NCI-H524 (cell line): ENCODE results near the gene FBXO36.
A peak's percentile ranks its signal among the peaks of the same experiment; 100 is the strongest.
"Not testable (repeated sequence)": the region's sequence is repeated elsewhere in the genome, so short reads cannot be mapped to it uniquely, and the experiment has no call there.

ENCODE experiments used
- DNase-seq, 2 experiments: peaks; one replicate each; lab custom pipeline; 2025; lab: John Stamatoyannopoulos, UW

Gene FBXO36

DNA sequence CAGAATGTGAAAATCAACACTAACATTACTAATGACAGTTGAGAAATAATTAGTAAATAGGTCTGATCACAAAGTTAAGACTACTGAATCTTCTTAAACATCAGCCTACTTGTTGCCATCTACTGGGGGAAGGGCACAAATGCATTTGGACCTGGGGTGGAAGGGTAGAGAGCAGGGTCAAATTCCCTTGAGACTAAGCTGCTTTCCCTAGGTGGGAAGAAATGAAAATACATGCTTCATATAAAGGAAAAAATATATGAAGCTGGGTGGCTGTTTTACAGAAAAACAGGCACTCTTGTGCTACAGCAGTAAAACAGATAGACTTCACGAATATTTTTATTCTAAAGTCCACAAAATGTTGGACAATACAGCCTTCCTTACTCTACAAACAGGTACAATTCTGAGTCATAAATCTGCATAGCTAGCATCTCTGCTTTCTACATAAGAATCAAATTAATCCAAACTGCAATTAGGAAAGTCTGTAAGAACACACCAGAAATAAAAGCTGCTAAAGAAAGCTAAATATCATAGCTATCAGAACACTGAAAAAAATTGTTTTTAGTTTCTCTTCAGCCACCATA is 11.4 kb upstream of the FBXO36 start:
- DNase-seq: peak in 1 of 2 experiments; percentile 56

DNA sequence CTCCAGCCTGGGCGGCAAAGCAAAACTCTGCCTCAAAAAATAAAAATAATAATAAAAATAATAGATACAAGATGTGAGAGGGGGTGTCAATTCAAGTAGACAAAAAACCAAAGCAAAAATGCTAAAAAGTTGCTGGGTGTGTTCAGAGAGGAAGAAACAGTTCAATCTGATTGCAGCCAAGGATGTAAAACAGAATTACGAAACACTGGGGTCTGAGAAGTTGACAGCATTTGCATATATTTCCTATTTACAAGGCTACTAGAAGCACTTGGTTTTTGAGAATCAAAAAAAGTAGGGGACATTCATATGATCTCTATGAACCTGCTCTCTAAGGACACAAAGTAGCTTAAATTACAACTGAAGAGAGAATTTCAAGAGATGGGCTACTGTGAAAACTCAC is 8.1 kb upstream of the FBXO36 start:
- no peak for DNase-seq

GRCh38 chr2:229917793-229918192 is 4.5 kb upstream of the FBXO36 start:
- DNase-seq: no peak

GRCh38 chr2:229920011-229920641 is 2.2 kb upstream of the FBXO36 start:
- peak; percentile 7 to 18 for DNase-seq

DNA sequence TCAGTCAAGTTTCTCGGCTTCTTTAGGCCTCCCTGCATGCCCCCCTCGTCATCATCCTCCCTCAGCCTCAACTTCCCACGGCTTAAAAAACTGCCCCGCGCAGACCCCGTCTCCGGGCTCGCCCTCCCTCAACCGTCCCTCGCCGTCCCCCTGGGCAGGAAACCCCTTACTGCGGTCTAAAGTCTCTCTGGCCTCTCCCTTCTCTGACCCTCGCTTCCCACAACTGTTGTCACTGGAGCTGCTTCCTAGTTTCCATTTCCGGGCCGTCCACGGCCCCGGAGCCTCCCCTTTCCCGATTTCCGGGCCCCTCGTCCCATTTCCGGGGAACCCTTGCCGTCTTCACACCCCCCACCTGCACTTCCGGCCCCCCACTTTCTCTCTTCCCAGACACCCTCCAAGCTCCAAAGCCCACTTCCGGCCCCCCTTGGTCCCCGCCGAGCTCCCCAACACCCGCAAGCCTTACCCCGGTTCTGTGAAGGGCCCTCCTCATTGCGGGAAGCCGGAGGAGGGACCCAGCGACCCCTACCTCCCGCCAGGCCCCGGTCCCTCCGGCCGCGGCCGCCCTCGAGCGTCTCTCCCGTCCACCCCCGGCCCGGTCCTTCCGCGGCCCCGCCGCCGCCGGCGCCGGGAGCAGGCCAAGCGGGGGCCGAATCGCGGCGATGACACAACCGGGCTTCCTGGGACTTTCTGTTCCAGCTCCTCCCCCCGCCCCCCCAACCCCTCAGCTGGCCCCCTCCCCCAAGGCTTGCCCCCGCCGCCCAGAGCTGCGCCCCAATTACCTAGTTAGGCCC is 1.0 kb upstream of the FBXO36 start:
- peak; percentile 48 to 65 for DNase-seq

- peak; percentile 81 to 91 for DNase-seq
Observed at GRCh38 chr2:229921892-229922448, 333 bp upstream of the FBXO36 start, which contains the start of gene TRIP12. Gene TRIP12, minus strand, starts transcription at chr2:229922009. Its CDS starts 41,930 bp downstream, at chr2:229880079.

- not testable (repeated sequence) for DNase-seq
Observed at GRCh38 chr2:229924541-229924940, 2.2 kb downstream of the FBXO36 start.

GRCh38 chr2:229925201-229925600 is 2.9 kb downstream of the FBXO36 start:
- no peak for DNase-seq

GRCh38 chr2:229927817-229928321 is 5.6 kb downstream of the FBXO36 start:
- DNase-seq: no peak

DNA sequence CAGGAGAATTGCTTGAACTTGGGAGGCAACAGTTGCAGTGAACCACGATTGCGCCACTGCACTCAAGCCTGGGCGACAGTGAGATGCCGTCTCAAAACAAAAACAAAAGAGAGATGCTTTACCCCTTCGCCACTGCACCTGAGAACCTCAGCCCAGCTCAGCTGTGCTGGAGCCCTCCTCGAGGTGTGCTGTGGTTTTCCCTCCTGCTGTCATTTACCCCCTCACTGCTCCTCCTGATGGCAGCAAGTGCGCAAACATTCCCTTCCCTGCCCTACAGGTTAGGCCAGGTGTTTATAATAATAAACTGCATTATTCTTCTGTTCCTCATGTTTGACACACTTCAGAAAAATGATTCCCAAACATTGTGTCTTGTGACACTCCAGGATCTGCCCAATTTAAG is 8.4 kb downstream of the FBXO36 start:
- DNase-seq: peak in 1 of 2 experiments; percentile 53

DNA sequence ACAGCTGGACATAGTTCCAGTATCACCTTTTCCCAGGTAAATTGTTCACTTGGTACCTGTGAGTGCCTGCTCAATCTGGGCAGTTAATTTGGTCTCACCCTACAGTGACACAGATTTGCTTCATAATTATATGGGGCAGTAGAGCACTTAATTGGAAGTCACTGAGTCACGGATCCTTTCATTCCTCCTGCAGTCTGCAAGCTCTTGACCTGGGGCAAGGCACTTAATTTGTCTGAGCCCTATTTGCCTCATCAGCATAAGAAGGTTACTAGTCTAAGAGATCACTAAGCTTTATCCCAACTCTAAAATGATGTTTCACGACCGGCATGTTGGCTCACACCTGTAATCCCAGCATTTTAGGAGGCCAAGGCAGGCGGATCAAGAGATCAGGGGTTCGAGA is 8.9 kb downstream of the FBXO36 start:
- DNase-seq: peak; percentile 80

- DNase-seq: no peak
Observed at GRCh38 chr2:229937537-229937936, 15.2 kb downstream of the FBXO36 start.

- no peak for DNase-seq
Observed at GRCh38 chr2:229942671-229943070, 20.4 kb downstream of the FBXO36 start.

GRCh38 chr2:229943171-229943570 is 20.9 kb downstream of the FBXO36 start:
- DNase-seq: no peak

DNA sequence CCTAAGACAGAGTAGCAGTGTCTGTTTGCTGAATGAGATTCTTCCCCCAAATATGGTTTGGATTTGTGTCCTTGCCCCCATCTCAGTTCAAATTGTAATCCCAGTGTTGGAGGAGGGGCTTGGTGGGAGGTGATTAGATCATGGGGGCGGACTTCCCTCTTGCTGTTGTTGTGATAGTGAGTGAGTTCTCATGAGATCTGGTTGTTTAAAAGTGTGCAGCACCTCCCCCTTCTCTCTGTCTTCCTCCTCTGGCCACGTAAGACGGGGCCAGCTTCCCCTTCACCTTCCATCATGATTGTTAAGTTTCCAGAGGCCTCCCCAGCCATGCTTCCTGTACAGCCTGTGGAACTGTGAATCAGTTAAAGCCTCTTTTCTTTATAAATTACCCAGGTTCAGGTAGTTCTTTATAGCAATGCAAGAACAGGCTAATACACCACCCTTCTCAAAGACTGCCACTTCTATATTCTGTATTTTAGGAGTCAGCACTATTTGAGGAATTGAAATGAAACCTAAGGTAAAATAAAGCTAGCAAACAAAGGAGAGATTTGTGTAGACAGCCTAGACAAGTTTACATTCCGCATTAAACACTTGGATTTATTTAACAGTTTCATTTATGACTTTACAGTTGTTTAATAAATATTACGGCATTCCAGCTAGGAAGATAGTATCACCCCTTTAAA is 21.6 kb downstream of the FBXO36 start:
- no peak for DNase-seq

DNA sequence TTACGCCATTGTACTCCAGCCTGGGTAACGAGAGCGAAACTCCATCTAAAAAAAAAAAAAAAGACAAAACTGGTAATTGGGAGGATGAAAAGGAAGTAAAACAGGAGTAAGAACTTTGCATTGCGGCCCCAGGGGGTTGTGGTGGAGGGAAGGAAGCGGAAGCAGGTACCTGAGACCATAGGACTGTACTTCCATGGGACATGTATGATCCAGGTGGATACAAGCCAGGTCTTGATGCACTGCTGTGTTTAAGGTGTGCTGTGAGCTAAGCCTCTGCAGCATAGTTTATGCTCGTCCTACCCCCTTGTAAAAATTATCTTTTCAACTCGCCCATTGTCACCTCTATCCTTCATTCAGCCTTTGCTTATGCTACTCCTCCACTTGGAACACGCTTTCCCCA is 23.7 kb downstream of the FBXO36 start:
- no peak for DNase-seq

GRCh38 chr2:229947544-229947943 is 25.2 kb downstream of the FBXO36 start:
- no peak for DNase-seq

- no peak for DNase-seq
Observed at GRCh38 chr2:229952256-229952835, 30.0 kb downstream of the FBXO36 start.

DNA sequence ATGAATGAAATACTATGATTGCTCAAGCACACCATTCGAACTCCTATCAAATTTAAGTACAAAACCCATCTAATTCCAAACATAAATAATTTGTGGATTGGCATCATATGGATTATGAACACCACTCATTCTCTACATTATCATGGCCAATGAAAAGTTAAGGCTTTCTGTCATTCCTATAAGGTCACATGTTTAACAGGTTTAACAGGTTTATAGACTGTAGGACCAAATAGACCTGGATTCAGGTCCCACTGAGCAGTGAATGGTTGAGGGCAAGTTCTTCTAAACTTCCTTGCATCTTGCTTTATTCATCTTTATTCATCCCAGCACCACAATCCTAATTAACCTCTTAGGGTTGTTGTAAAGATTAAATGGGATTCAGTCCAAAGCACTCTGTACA is 33.4 kb downstream of the FBXO36 start:
- DNase-seq: no peak

GRCh38 chr2:229956491-229956890 is 34.2 kb downstream of the FBXO36 start:
- DNase-seq: no peak

- not testable (repeated sequence) for DNase-seq
Observed at GRCh38 chr2:229963596-229963995, 41.3 kb downstream of the FBXO36 start.

DNA sequence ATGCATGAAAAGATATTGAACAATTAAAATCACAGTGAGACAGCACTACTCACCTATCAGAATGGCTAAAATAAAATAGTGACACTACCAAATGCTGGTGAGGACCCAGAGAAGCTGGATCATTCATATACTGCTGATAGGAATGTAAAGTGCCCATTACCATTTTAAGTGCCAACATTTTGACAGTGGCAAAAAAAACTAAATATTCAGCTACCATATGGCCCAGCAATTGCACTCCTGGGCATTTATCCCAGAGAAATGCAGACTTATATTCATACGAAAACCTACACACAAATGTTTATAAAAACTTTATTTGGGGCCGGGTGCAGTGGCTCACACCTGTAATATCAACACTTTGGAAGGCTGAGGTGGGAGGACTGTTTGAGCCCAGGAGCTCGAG is 47.6 kb downstream of the FBXO36 start:
- no peak for DNase-seq
